Stimulated activated CD4-positive, alpha-beta T cell treated with anti-CD3 and anti-CD28 coated beads, Interleukin-15, amount 100 ng/mL, for 1 hour (primary cell): ENCODE measurements around the gene MVB12B.

Experiments
- DNase-seq, 2 donors: peaks; one replicate each; pipeline ENCODE4 v3.0.0-alpha.2; 2020; ENCODE audit warnings: low read depth in 1 of 2, low spot score in 1 of 2

Gene MVB12B

GRCh38 chr9:126404459-126404858 is 77.8 kb downstream of the MVB12B start:
- DNase-seq: no peak

GRCh38 chr9:126406075-126406667 is 79.5 kb downstream of the MVB12B start:
- no peak for DNase-seq

DNA sequence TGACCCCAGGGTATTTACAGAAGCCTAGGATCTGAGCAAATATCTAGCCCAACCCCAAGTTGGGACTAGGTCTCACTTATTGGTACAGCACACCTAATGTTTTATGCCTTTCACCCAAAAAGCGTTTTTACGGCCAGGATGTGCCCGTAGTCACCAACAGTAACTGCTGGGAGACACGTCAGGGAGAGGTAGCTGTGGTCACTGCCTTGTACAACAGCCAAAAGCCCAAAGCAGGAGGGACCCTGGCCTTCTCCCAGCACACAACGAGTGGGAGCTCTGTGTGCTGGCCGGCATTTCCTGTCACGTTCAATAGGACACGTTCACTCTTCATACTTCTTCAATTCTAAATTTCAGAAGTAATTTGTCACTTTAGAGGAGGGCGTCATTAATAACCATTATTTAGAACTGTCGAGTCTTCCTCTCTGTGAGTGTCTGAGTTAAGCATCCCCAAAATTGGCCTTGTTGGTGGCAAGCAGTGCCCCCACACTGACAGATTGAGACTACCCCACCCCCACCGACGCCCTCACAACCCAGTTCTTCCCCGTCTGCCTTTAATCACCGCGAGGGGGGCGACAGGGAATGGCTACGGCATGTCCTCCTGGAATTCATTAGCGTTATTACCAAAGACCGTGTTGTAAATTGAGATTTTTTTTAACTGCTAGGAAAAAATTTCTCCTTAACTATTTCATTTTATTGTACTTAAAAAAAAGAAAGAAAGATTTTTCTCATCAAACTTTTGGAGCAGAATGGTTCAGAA is 80.7 kb downstream of the MVB12B start:
- DNase-seq: no peak

- DNase-seq: no peak
Observed at GRCh38 chr9:126408004-126408403, 81.4 kb downstream of the MVB12B start.

DNA sequence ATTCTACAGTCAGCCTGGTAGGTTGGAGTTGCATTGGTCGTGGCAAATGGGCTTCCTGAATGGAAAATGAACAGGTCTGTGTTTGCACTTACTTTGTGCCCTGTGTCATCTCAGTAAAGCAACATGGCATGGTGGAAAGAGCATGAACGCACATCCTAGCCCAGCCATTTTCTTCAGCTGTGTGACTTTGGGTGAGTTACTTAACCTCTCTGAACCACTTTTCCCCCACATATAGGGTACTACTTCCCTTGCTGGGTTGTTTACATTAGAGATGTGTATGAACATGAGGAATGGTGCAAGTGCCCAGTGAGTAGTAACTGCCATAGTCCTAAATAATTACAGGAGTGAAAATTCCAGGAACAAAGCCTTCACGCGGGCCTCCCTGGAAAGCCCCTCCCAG is 83.6 kb downstream of the MVB12B start:
- DNase-seq: no peak

DNA sequence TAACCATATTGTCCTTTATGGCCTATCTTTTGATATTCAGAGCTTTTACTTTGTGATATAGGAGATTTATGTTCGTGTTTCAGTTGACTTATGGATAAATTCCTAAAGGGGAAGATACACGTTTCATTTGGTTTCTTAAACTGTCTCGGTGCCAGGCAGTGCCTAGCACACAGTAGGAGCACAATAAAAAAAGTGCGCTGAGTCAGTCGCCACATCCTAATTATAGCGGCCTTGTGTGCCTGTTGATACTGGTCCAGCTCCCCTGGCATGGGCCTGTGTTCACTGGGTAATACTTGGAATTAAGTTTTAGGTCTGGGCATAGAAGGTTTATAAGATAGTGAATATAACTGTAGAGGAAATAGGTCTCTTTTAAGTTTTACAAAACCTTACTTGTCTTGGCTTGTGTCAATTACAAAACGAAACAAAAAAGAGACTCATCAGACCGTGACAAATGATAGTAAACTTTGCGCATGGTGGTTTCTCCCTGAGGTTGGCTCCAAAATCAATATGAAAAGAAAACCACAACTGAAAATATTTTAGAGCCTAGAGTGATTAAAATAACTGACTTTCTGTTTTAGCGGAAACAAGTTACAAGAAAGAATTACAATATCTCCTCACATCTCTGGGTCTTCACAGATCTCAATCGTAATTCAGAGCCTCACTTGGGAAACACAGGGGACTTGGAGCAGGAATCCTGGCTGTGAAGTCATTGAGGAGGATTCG is 84.8 kb downstream of the MVB12B start:
- no peak for DNase-seq

DNA sequence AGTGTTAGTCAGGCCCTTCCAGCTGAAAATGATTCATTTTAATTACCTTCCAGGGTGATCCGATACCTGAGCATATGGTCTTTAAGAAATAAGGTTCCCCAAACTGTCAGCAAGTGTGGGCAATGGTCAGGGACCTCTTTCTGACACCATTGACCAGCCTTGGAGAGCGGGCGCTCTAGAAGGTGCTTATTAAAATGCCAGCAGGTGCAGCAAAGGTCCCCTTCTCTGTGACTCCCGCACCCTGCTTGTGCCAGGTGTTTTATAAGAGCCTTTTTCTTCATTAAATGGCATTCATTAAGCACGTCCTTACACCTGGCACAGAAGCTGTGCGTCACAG is 85.3 kb downstream of the MVB12B start:
- DNase-seq: no peak

- DNase-seq: no peak
Observed at GRCh38 chr9:126412905-126413304, 86.3 kb downstream of the MVB12B start.

DNA sequence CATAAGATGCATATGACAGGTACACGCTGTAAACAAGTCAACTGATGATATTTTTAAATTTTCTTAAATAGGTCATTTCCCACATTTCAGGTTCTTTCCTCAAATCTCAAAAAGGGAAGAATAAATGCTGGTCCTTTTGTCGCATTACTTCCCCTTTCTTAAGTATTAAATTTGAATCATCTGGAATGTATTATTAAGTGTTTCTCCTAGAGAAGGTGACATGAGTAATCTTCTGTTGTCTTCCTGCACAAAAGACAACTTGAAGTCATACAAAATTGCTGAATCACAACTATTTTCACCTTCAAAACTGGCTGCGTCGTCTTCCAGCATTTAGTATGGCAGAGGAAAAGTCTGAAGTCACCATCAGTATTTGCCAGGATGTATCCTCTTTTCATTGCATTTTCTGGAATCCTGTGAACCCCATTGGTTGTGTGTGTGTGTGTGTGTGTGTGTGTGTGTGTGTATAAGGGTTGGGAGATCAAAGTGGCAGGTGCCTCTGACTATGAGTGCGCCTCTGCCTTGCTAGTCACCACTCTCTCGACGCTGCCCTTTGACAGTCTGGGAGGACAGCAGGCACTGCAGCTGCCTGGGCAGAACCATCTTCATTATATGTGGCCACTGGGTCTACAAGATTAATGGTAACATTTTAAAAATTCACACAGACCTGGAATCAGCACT is 86.9 kb downstream of the MVB12B start:
- DNase-seq: no peak

DNA sequence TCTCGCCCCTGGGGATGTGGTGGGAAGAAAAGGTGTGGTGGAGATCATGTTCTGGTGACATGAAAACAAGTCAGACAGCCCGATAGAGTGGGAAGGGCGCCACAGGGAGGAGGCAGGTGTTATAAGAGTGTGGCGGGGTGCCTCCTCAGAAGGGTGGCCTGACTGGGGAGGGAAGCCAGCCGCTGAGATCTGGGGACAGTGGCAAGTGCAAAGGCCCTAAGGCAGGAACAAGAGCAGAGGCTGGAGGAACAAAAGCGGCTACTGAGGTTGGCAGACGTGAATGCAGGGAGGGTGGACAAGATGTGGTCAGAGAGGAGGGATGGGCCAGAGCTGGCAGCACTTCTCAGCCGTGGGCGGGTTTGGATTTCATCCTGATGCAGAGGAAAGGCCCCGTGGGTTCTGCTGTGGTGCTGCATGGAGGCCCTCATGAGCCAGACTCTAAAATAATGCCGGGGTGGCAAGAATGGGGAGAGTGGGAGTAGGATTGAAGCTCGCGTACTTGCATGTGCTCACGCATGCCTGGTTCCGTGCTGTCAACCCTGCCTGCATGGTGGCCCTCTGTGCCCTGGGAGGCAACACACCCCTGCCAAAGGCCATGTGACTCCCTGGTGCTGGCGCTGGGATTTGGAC is 89.2 kb downstream of the MVB12B start:
- DNase-seq: no peak

DNA sequence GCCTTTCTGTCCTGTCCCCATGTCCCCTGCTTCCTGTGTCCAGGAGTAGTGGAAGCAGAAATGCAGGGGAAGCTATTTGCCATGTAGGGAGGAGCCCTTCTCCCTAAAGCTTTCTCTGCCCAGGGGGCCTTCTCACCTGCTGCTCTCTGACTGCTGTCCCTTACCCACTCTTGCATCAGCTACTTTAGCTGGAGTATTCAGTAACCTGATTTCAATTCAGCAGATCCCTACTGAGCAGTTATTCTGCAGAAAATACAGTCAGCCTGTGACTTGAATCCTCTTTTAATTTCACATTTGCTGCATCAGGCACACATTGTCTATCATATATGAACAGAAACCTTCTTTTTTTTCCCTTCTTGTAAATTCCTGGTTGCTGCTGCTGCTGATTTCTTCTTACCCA is 90.4 kb downstream of the MVB12B start:
- DNase-seq: no peak

GRCh38 chr9:126417684-126418083 is 91.1 kb downstream of the MVB12B start:
- no peak for DNase-seq

- no peak for DNase-seq
Observed at GRCh38 chr9:126418608-126419007, 92.0 kb downstream of the MVB12B start.

GRCh38 chr9:126419475-126419874 is 92.8 kb downstream of the MVB12B start:
- no peak for DNase-seq

GRCh38 chr9:126420135-126420534 is 93.5 kb downstream of the MVB12B start:
- no peak for DNase-seq

- no peak for DNase-seq
Observed at GRCh38 chr9:126420643-126421564, 94.3 kb downstream of the MVB12B start.

DNA sequence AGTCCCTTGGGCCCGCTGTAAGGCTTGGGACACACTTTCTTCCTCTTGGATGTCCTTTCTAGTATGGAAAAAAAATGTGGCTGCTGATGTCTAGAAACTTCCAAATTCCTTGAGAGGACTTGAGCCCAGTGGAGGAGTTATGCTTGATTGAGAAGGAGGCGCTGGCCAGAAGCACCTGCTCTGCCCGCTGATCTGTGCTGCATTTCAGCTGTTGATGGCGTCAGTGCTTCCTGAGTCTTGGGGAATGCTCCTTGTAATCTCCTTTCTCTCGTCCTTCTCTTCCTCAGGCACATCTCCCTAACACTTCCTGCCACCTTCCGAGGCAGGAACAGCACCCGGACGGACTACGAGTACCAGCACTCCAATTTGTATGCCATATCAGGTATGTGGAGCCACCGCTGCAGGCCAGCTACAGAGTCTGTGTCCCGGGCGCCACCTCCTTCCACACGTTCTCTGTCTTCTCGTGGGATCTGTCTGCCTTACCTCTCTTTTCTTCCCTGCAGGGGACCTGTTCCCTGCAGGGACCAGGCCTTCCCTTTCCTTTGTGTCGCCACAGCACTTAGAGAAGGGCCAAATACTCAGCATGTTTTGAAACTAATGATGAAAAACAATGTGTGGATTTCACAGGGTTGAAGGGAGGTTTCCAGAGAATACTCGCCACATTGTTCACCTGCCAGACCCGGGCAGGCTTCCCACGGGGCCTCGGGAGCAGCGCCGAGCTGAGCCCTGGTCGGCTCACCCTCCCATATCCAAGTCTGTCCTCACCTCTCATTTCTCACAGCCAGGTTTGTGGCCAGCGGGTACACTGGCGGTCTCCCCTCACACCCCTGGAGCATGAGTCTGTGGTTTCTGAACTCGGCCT is 95.2 kb downstream of the MVB12B start:
- no peak for DNase-seq

DNA sequence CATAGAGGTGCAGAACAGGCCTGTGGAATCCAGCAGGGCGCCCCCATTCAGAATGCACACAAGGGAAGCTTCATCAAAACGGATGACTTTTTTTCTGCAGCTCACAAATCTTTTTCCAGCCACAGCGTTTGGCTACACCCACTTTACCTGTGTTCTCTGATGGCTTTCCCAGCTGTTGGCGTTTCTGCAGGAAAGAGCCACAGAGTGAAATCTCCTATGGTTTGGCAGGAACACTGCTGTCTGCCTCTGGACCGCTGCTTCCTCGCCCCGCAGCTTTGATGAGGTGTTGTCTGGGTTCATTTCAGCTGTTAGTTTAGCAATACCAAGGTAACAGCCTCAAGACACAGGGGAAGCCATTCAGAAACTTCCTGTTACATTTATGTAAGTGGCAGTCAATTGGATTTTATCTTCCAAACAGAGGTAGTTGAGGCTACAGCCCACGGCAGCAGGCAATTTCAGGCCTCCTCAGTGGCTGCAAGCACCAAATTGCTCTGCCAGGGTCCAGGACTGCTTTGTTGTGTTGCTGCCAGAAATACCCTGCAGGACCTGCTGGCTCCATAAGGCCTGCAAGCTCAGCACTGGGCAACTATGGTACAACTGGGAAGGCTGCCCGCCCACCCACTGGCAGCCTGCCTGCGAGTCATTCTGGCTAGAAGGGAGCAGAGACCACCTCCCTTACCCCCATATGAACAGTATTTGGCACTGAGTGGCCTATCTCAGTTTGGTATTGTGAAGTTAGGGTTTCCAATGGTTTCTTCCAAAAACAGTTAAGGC is 96.7 kb downstream of the MVB12B start:
- no peak for DNase-seq

- DNase-seq: no peak
Observed at GRCh38 chr9:126423916-126424185, 97.2 kb downstream of the MVB12B start.
